ENCODE data around the gene DENND1B. TPM values are rescaled to one million over a fixed set of nuclear protein-coding genes. Genes with fewer than 3 reads are reported as not detected.

DENND1B gene
- total RNA-seq: 20.3 and 30.5 TPM in 2 replicates

DNA sequence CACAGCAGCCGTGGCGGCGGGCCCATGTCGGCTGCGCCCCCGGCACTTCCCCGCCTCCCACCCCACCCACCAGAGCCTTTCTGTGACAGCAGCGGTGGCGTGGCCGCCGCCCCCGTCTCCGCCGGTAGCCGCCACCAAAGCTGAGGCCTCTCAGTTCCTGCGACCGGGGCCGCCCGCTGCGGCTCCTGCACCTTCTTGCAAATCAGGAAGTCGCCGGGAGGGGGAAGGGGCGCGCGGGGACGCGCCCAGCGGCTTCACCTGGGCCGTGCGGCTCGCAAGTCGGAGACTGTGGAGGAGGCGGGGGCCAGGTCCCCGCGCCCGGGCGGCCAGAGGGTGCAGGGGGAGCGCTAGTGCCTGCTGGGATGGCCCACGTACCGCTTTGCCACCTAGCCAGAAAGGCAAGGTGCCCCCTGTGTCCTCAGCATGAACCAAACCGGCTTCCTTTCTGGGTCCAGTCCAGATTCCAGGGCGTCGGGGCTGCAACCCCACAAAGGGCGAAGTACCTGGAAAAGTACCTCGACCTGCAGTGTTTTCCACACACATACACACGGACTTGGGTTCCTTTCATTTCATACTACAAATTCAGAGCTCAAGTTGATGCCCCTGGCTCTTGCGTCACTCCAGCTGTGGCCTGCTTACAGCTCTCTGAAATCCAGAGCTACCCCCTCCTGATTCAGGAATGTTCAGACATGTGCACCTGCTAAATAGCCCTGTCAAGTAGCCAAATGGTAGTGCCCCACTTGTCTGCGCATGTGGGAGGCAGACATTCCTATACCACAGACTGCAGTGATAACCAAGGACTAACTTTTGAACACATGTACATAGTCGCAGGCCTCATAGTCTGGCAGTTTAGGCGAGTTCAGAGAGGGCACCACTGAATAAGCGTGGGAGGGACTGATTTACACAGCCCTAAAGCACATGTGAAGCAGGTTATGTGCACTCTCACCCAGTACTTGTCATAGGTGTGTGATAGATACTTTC lies at the start of gene DENND1B:
Gene DENND1B, minus strand, starts transcription at position 199 of the 981 bp plus-strand sequence. CDS start 325 bp downstream, outside the sequence.

Small RNA genes within 50 kb of the gene (small RNA-seq; reads per million reads assigned to genes)
- not detected for gene RF00019

Other genes starting within 250 kb of the DENND1B start
- gene C1orf53, start 127.2 kb upstream of the DENND1B start, total RNA-seq: 2.8 and 3.9 TPM in 2 replicates
- gene LHX9, start 141.9 kb upstream of the DENND1B start, total RNA-seq: 0.26 and 0.97 TPM in 2 replicates

Measured in articular chondrocyte of knee joint (primary cell).